Caco-2 (cell line): ENCODE measurements around the gene HAX1. TPM values are rescaled to one million over a fixed set of nuclear protein-coding genes. Genes with fewer than 3 reads are reported as not detected.

Experiments
- BruUV-seq: library from RNA; stranded (reverse); fragments of 400-500 nt; replicated peaks from 2 replicates; lab custom pipeline; 2021; lab: Mats Ljungman, UMichigan
- CTCF ChIA-PET: fragments of 300-600 bp; sonication (Branson Sonifier 250); formaldehyde crosslinking; loops from one replicate; lab custom pipeline; 2022; ENCODE audit warnings: antibody characterized with exemption; lab: Charles Lee
- POLR2A ChIA-PET: fragments of 300-600 bp; sonication (Branson Sonifier 250); formaldehyde crosslinking; loops from one replicate; lab custom pipeline; 2022; ENCODE audit warnings: antibody characterized with exemption; lab: Charles Lee
- DNase-seq, 2 experiments: peaks; one replicate each; pipeline versions ENCODE4 v3.0.0 to v3.0.0-alpha.2; 2020 to 2022
- H3K27me3 ChIP-seq: replicated peaks from 2 replicates; pipeline ENCODE4 v1.6.0; 2011; ENCODE audit warnings: low read length; ENCODE audit not compliant: control insufficient read depth, insufficient read depth
- H3K36me3 ChIP-seq: 2 replicates; pipeline ENCODE4 v1.5.1; 2011; ENCODE audit warnings: low read length; ENCODE audit not compliant: control insufficient read depth, insufficient read depth
- H3K4me1 ChIP-seq: fragments of 250-450 bp; sonication (Bioruptor Pico); 2 replicates; pipeline ENCODE4 v1.5.1; 2020; ENCODE audit warnings: mild to moderate bottlenecking
- H3K4me3 ChIP-seq: 2 replicates; pipeline ENCODE4 v1.5.1; 2011; ENCODE audit warnings: low read depth, mild to moderate bottlenecking, control low read depth, low read length
- H3K9me3 ChIP-seq: fragments of 250-450 bp; sonication (Bioruptor Pico); 2 replicates; pipeline ENCODE4 v1.5.1; 2020; ENCODE audit warnings: mild to moderate bottlenecking, moderate library complexity
- H3K27ac Mint-ChIP-seq: one replicate; pipeline ENCODE4 v1.8.0; 2022; ENCODE audit warnings: mixed read lengths; ENCODE audit not compliant: unreplicated experiment
- H3K27me3 Mint-ChIP-seq: one replicate; pipeline ENCODE4 v1.8.0; 2022; ENCODE audit warnings: mixed read lengths; ENCODE audit not compliant: insufficient read depth, unreplicated experiment
- H3K36me3 Mint-ChIP-seq: one replicate; pipeline ENCODE4 v1.8.0; 2022; ENCODE audit warnings: mild to moderate bottlenecking, mixed read lengths; ENCODE audit not compliant: insufficient read depth, unreplicated experiment
- H3K4me1 Mint-ChIP-seq: one replicate; pipeline ENCODE4 v1.8.0; 2022; ENCODE audit warnings: low read depth, mixed read lengths; ENCODE audit not compliant: unreplicated experiment
- H3K4me3 Mint-ChIP-seq: one replicate; pipeline ENCODE4 v1.8.0; 2022; ENCODE audit warnings: mild to moderate bottlenecking, moderate library complexity, mixed read lengths; ENCODE audit not compliant: unreplicated experiment
- H3K9me3 Mint-ChIP-seq: one replicate; pipeline ENCODE4 v1.8.0; 2022; ENCODE audit warnings: mixed read lengths; ENCODE audit not compliant: unreplicated experiment
- intact Hi-C: fragments of 100-400 bp; cut with micrococcal nuclease; formaldehyde crosslinking; loops from one replicate; pipeline ENCODE4 v1.10.0; 2022; ENCODE audit not compliant: unreplicated experiment
- total RNA-seq: library from RNA; stranded (reverse); gene quantifications from 2 replicates; pipeline ENCODE4 v1.2.3, GENCODE V29; 2022
- TF ChIP-seq, protein P1 (sequence below), 2 experiments: fragments of 200-600 bp in 1 of 2; IDR thresholded peaks; 1 replicate in 1 of 2; 2 replicates in 1 of 2; pipeline versions ENCODE4 v1.5.1 to v1.8.0; 2011 to 2022; ENCODE audit warnings: antibody characterized with exemption in 1 of 2, control low read depth in 1 of 2, inconsistent platforms in 1 of 2, low read depth in 1 of 2, low read length in 1 of 2, mild to moderate bottlenecking in 1 of 2, moderate library complexity in 1 of 2; ENCODE audit not compliant: insufficient read depth in 1 of 2, severe bottlenecking in 1 of 2, unreplicated experiment in 1 of 2

The HAX1 gene
- total RNA-seq, 1 experiment from 2014 or later, result 138 TPM

DNA sequence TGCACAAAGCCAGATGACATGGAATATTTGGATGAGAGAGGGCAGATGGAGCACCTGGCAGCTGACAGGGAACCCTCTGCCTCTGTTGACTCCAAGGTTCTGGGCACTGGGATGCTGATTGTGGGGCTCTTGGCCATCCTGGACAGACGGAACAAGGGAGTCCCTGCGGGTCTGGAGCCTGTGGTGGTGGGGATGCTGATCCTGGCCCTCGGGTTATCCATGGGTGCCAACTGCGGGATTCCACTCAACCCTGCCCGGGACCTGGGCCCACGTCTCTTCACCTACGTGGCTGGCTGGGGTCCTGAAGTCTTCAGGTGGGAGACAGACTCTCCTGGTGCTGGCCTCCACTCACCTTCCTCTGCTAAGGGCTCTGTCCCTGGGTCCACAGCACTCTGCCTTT, 51.1 kb downstream of the HAX1 start:
- no peaks in the 10 kb centered on the region for H3K9me3 Mint-ChIP-seq

DNA sequence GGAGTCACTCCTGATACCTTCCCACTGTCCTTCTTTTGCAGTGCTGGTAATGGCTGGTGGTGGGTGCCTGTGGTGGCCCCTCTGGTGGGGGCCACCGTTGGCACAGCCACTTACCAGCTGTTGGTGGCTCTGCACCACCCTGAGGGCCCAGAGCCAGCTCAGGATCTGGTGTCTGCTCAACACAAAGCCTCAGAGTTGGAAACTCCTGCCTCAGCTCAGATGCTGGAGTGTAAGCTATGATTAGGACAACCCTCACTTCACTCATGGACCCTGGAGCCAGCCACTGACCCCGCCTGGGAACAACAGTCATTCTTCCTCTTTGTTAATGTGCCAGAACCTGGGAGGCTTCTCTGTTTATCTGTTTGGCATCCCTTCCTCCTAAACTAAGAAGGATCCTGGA, 51.8 kb downstream of the HAX1 start:
- Mint-ChIP-seq H3K27ac (no peak overlapping the region), H3K4me3 (peak overlapping the region; percentile 67), H3K27me3 (no peaks in the 10 kb centered on the region), H3K36me3 (no peaks in the 10 kb centered on the region), H3K9me3 (no peaks in the 10 kb centered on the region), H3K4me1 (peaks cover 29% of the 10 kb centered on the region)
- DNase-seq, result no peak
- no TSS peak for BruUV-seq
- H3K4me1 ChIP-seq, result peaks cover 21% of the 10 kb centered on the region
- ChIA-PET CTCF (interaction anchor here (1.9 kb wide), 1 partner anchor 11 kb away, joined by 8 read pairs; no protein-coding TSS in a partner anchor), POLR2A (no interaction called here)
- H3K27me3 ChIP-seq, result no peaks in the 10 kb centered on the region
- H3K36me3 ChIP-seq, result no peaks in the 10 kb centered on the region
- H3K4me3 ChIP-seq, result no peak overlapping the region
- no peaks in the 10 kb centered on the region for H3K9me3 ChIP-seq
- TF ChIP-seq, protein P1, sequence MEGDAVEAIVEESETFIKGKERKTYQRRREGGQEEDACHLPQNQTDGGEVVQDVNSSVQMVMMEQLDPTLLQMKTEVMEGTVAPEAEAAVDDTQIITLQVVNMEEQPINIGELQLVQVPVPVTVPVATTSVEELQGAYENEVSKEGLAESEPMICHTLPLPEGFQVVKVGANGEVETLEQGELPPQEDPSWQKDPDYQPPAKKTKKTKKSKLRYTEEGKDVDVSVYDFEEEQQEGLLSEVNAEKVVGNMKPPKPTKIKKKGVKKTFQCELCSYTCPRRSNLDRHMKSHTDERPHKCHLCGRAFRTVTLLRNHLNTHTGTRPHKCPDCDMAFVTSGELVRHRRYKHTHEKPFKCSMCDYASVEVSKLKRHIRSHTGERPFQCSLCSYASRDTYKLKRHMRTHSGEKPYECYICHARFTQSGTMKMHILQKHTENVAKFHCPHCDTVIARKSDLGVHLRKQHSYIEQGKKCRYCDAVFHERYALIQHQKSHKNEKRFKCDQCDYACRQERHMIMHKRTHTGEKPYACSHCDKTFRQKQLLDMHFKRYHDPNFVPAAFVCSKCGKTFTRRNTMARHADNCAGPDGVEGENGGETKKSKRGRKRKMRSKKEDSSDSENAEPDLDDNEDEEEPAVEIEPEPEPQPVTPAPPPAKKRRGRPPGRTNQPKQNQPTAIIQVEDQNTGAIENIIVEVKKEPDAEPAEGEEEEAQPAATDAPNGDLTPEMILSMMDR (IDR thresholded peaks at IDR 0.05; ENCODE audit: insufficient read depth in 1 of 2, low read depth in 1 of 2, low read length in 1 of 2, severe bottlenecking in 1 of 2, unreplicated experiment in 1 of 2), result no peak
- intact Hi-C loops, result no loop called here

More for the DNA sequence above, 51.1 kb downstream of the HAX1 start:
- H3K4me1 Mint-ChIP-seq, result peaks cover 29% of the 10 kb centered on the region
- H3K4me1 ChIP-seq, result peaks cover 21% of the 10 kb centered on the region
- no peaks in the 10 kb centered on the region for H3K27me3 ChIP-seq
- no peak overlapping the region for H3K4me3 Mint-ChIP-seq
- DNase-seq, result no peak
- no TSS peak for BruUV-seq
- no peaks in the 10 kb centered on the region for H3K36me3 ChIP-seq
- ChIA-PET CTCF (interaction anchor here (1.2 to 1.9 kb wide), 2 partner anchors 11 kb away, joined by 4 to 8 read pairs; no protein-coding TSS in a partner anchor), POLR2A (no interaction called here)
- H3K9me3 ChIP-seq, result no peaks in the 10 kb centered on the region
- intact Hi-C loops, result no loop called here
- H3K27me3 Mint-ChIP-seq, result no peaks in the 10 kb centered on the region
- TF ChIP-seq, protein P1 (IDR thresholded peaks at IDR 0.05; ENCODE audit: insufficient read depth in 1 of 2, low read depth in 1 of 2, low read length in 1 of 2, severe bottlenecking in 1 of 2, unreplicated experiment in 1 of 2), result no peak
- no peak overlapping the region for H3K4me3 ChIP-seq
- H3K27ac Mint-ChIP-seq, result no peak overlapping the region
- H3K36me3 Mint-ChIP-seq, result no peaks in the 10 kb centered on the region

DNA sequence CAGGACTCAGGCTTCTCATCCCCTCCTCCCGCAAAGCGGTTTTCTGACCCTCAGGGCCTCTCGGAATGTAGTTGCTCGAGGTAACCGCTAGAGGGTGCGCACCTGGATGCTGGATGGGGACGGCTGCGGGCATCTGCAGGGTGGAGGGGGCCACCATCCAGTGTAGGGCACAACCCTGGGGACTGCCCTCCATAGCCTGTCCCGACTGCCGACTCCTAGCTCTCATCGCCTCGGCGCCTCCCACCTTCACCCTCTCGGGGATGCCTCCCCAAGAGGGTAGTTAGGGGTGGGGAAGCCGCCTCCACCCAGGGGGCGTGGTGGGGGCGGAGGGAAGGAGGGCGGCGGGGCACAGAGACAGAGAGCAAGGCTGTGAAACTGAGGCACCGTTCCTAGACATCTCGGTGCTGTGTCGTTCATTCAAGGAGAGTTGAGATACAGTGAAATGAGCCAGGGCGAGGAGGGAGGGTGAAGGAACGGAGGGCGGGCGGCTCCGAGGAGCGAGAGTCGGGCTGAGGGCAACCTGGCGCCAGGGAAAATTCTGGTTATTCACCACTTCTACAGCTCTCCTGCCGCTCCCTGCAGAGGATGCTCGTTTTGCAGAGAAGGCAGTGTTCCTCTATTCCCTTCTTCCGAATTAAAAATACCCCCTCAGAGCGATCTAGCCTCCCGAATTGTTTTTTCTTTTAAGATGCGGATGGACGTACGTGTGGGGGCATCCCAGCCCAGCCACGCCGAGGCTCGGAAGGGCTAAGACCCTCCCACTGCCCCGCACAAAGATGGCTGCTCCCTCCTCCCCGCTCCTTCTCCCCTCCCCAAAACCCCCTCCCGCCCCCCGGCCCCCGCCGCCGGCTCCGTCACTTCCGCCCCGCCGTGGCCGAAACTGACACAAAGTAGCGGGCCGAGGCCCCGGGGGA, 52.5 kb downstream of the HAX1 start, which contains the start of gene ATP8B2:
ATP8B2 (plus strand) TSS at position 857 of the 914 bp plus-strand sequence. CDS start 2,617 bp downstream, outside the sequence.
- ChIA-PET POLR2A (no interaction called here), CTCF (interaction anchor here (1.9 kb wide), 1 partner anchor 10 kb away, joined by 8 read pairs; no protein-coding TSS in a partner anchor)
- peak; percentile 70 to 79 for DNase-seq
- H3K9me3 ChIP-seq, result no peaks in the 10 kb centered on the region
- H3K4me3 Mint-ChIP-seq, result peak within 1 kb of the TSS; percentile 67
- H3K4me1 Mint-ChIP-seq, result peaks cover 29% of the 10 kb centered on the region
- BruUV-seq, result no TSS peak
- peaks cover 21% of the 10 kb centered on the region for H3K4me1 ChIP-seq
- H3K27me3 ChIP-seq, result no peaks in the 10 kb centered on the region
- H3K36me3 Mint-ChIP-seq, result no peaks in the 10 kb centered on the region
- H3K27ac Mint-ChIP-seq, result no peak within 1 kb of the TSS
- peak within 1 kb of the TSS; percentile 37 for H3K4me3 ChIP-seq
- H3K9me3 Mint-ChIP-seq, result no peaks in the 10 kb centered on the region
- no peaks in the 10 kb centered on the region for H3K36me3 ChIP-seq
- intact Hi-C loops, result no loop called here
- H3K27me3 Mint-ChIP-seq, result no peaks in the 10 kb centered on the region
- TF ChIP-seq, protein P1 (IDR thresholded peaks at IDR 0.05; ENCODE audit: insufficient read depth in 1 of 2, low read depth in 1 of 2, low read length in 1 of 2, severe bottlenecking in 1 of 2, unreplicated experiment in 1 of 2), result peak; percentile 80 to 83
